Kidney (tissue), 14 donors: ENCODE measurements around the gene SPSB4. TPM values are rescaled to one million over a fixed set of nuclear protein-coding genes. Genes with fewer than 3 reads are reported as not detected.

Source experiments
- DNase-seq, 5 donors: peaks; one replicate each; pipeline ENCODE4 v3.0.0-alpha.2; 2013 to 2020
- FAIRE-seq: peaks from 2 replicates; lab custom pipeline; 2012; peaks lifted over from hg19 to GRCh38; lab: Jason Lieb, UNC
- H3K27ac ChIP-seq, 2 donors: one replicate each; pipeline ENCODE4 v1.7.0; 2013; ENCODE audit warnings: low read depth in 2 of 2, low read length in 2 of 2, inconsistent platforms in 1 of 2
- H3K27me3 ChIP-seq: one replicate; pipeline ENCODE4 v1.7.1; 2013; ENCODE audit warnings: low read length, inconsistent platforms; ENCODE audit not compliant: control insufficient read depth, insufficient read depth
- H3K36me3 ChIP-seq, 3 donors: one replicate each; pipeline versions ENCODE4 v1.7.0 to v1.7.1; 2013; ENCODE audit warnings: low read length in 3 of 3, control low read depth in 1 of 3, inconsistent platforms in 1 of 3; ENCODE audit not compliant: insufficient read depth in 3 of 3, control insufficient read depth in 2 of 3
- H3K4me1 ChIP-seq, 3 donors: one replicate each; pipeline versions ENCODE4 v1.7.0 to v1.7.1; 2013; ENCODE audit warnings: low read length in 3 of 3, inconsistent platforms in 1 of 3, low read depth in 1 of 3; ENCODE audit not compliant: control insufficient read depth in 2 of 3, insufficient read depth in 2 of 3
- H3K4me3 ChIP-seq, 3 donors: one replicate each; pipeline versions ENCODE4 v1.7.0 to v1.8.1; 2013; ENCODE audit warnings: low read length in 3 of 3, control low read depth in 1 of 3, inconsistent platforms in 1 of 3
- H3K9ac ChIP-seq, 3 donors: one replicate each; pipeline versions ENCODE4 v1.7.0 to v1.7.1; 2013; ENCODE audit warnings: low read length in 3 of 3, control low read depth in 1 of 3, inconsistent platforms in 1 of 3
- H3K9me3 ChIP-seq, 3 donors: one replicate each; pipeline versions ENCODE4 v1.7.0 to v1.7.1; 2013; ENCODE audit warnings: low read length in 3 of 3, control low read depth in 1 of 3, inconsistent platforms in 1 of 3; ENCODE audit not compliant: control insufficient read depth in 2 of 3, insufficient read depth in 1 of 3
- intact Hi-C: fragments of 100-400 bp; cut with DNase I; formaldehyde crosslinking; loops from one replicate; pipeline ENCODE4 v1.11.1; 2022
- polyA plus RNA-seq: library from polyadenylated mRNA; stranded (reverse); fragments of 350-450 nt; fragmentation: Illumina TruSeq; extraction: RNeasy Lipid Tissue Mini Kit (QIAGEN cat#74804); gene quantifications from one replicate; pipeline ENCODE4 v1.2.3, GENCODE V29; 2014; ENCODE audit warnings: low read depth, low replicate concordance; ENCODE audit not compliant: insufficient read depth
- total RNA-seq: library from RNA; stranded (reverse); fragmentation: NEBNext Ultra II Directional; extraction: Animal tissue kit (Norgen Biotek cat#: 25700); gene quantifications from one replicate; pipeline ENCODE4 v1.2.1, GENCODE V29; 2021
- TF ChIP-seq, protein P1 (sequence below): IDR thresholded peaks from 3 replicates; pipeline ENCODE4 v1.5.1; 2012; ENCODE audit warnings: mild to moderate bottlenecking, moderate library complexity, borderline replicate concordance; ENCODE audit not compliant: insufficient read depth; ENCODE audit errors: extremely low read depth
- donor health status: control.
- donor health status: control.
- donor health status: control.
- donor health status: control.
- donor health status: control.
- donor health status: DM: yes; HTN: yes; CAD: no.
- donor health status: Normal renal cell carcinoma (clear cell type).

Gene SPSB4
- total and polyA plus RNA-seq, 2 donors from 2014 or later: 0.57 to 1.9 TPM

GRCh38 chr3:141128126-141128777 is 77.1 kb downstream of the SPSB4 start:
- no peaks in the 10 kb centered on the region for H3K36me3 ChIP-seq
- intact Hi-C loops: no loop called here
- H3K27ac ChIP-seq: no peak overlapping the region
- FAIRE-seq (no peak), DNase-seq (peak in 1 of 5 donors; percentile 27)
- no peaks in the 10 kb centered on the region for H3K4me1 ChIP-seq
- no peak overlapping the region for H3K4me3 ChIP-seq
- TF ChIP-seq, protein P1, sequence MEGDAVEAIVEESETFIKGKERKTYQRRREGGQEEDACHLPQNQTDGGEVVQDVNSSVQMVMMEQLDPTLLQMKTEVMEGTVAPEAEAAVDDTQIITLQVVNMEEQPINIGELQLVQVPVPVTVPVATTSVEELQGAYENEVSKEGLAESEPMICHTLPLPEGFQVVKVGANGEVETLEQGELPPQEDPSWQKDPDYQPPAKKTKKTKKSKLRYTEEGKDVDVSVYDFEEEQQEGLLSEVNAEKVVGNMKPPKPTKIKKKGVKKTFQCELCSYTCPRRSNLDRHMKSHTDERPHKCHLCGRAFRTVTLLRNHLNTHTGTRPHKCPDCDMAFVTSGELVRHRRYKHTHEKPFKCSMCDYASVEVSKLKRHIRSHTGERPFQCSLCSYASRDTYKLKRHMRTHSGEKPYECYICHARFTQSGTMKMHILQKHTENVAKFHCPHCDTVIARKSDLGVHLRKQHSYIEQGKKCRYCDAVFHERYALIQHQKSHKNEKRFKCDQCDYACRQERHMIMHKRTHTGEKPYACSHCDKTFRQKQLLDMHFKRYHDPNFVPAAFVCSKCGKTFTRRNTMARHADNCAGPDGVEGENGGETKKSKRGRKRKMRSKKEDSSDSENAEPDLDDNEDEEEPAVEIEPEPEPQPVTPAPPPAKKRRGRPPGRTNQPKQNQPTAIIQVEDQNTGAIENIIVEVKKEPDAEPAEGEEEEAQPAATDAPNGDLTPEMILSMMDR: no peak
- no peaks in the 10 kb centered on the region for H3K27me3 ChIP-seq
- H3K9ac ChIP-seq: no peak overlapping the region
- H3K9me3 ChIP-seq: no peaks in the 10 kb centered on the region

- DNase-seq (peak in 1 of 5 donors; percentile 11), FAIRE-seq (no peak)
- Histone ChIP-seq H3K9me3 (no peaks in the 10 kb centered on the region), H3K4me1 (no peaks in the 10 kb centered on the region), H3K9ac (no peak overlapping the region), H3K36me3 (no peaks in the 10 kb centered on the region), H3K27ac (no peak overlapping the region), H3K4me3 (no peak overlapping the region), H3K27me3 (no peaks in the 10 kb centered on the region)
- intact Hi-C loops: no loop called here
- TF ChIP-seq, protein P1: no peak
Observed at GRCh38 chr3:141129049-141129448, 77.9 kb downstream of the SPSB4 start.

DNA sequence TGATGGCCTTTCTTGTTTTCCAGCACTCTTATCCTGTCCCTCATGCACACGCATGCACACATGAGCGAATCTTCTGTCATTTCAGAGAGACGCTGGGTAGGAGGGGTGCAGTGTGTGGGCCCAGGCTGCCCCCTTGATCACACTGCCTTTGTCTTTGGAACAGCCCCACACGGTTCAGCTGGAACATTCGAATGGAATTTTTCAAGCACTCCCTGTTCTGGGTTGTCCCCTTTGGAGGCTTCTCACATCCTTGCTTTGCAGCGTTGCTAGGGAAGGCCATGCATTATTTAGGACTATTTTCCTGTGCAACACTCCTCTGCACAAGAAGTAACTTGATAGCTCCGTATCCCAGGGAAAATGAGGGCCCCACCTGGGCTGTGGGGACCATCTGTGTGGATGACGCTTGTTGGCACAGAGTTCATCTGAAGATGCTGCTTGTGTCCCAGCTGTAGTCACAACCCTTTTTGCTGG is 78.4 kb downstream of the SPSB4 start:
- intact Hi-C loops: no loop called here
- no peaks in the 10 kb centered on the region for H3K9me3 ChIP-seq
- H3K27me3 ChIP-seq: no peaks in the 10 kb centered on the region
- TF ChIP-seq, protein P1: no peak
- H3K36me3 ChIP-seq: no peaks in the 10 kb centered on the region
- no peak overlapping the region for H3K27ac ChIP-seq
- no peak overlapping the region for H3K9ac ChIP-seq
- H3K4me1 ChIP-seq: no peaks in the 10 kb centered on the region
- peak in 3 of 5 donors; percentile 70 to 82 (median 79) for DNase-seq
- no peak for FAIRE-seq
- no peak overlapping the region for H3K4me3 ChIP-seq

- FAIRE-seq: no peak
- TF ChIP-seq, protein P1: no peak
Observed at GRCh38 chr3:141143517-141143916, 92.4 kb downstream of the SPSB4 start.

More at GRCh38 chr3:141143517-141143916, 92.4 kb downstream of the SPSB4 start:
- Histone ChIP-seq H3K9ac (no peak overlapping the region), H3K4me3 (no peak overlapping the region), H3K27me3 (no peaks in the 10 kb centered on the region), H3K9me3 (peaks cover 0 to 4% (median 0%) of the 10 kb centered on the region in 3 donors), H3K4me1 (no peaks in the 10 kb centered on the region), H3K27ac (no peak overlapping the region), H3K36me3 (no peaks in the 10 kb centered on the region)
- intact Hi-C loops: no loop called here
- DNase-seq: no peak
